ENCODE results near the gene ANGPTL4.

DNA sequence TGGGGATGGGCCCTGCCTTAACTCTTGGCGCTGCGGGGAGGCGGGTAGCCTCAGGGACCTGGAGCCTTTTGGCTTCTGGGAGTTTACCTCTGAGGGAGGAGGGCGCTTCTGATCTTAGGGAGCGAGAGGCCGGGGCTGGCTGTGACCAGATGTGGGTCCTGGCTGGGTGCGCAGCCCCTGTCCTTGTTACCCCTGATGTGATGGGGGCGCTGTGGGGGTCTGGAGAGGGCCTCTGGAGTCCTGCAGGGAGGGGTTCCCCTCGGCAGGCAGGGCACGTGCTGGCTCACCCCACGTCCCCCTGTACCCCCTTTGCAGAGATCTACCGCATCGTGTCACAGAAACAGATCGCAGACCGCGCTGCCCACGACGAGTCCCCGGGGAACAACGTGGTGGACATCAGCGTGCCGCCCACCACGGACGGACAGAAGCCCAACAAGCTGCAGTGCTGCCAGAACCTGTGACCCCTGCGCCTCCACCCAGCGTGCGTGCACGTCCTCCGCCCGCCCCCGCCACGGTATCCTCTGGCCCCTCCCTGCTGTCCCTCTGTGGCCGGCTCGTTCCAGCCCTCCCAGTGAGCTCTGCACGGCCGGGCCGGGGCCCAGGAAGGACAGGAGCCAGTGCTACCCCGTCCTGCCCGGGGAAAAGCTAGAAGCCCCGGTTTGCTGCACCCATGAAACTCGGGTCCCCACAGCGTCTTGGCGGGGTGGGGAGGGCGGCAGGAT, 39.3 kb downstream of the ANGPTL4 start:
- TF ChIP-seq, protein P1, sequence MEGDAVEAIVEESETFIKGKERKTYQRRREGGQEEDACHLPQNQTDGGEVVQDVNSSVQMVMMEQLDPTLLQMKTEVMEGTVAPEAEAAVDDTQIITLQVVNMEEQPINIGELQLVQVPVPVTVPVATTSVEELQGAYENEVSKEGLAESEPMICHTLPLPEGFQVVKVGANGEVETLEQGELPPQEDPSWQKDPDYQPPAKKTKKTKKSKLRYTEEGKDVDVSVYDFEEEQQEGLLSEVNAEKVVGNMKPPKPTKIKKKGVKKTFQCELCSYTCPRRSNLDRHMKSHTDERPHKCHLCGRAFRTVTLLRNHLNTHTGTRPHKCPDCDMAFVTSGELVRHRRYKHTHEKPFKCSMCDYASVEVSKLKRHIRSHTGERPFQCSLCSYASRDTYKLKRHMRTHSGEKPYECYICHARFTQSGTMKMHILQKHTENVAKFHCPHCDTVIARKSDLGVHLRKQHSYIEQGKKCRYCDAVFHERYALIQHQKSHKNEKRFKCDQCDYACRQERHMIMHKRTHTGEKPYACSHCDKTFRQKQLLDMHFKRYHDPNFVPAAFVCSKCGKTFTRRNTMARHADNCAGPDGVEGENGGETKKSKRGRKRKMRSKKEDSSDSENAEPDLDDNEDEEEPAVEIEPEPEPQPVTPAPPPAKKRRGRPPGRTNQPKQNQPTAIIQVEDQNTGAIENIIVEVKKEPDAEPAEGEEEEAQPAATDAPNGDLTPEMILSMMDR (IDR thresholded peaks at IDR 0.05), result no peak
- no peak for TF ChIP-seq EZH2 (IDR thresholded peaks at IDR 0.05; ENCODE audit: borderline replicate concordance, insufficient read depth, low read depth, low read length, poor library complexity, severe bottlenecking)

Data from B cell (primary cell).